ENCODE data around the gene AGA. TPM values are rescaled to one million over a fixed set of nuclear protein-coding genes. Genes with fewer than 3 reads are reported as not detected.

The AGA gene
- total and polyA plus RNA-seq, 10 of the 15 experiments (the other 5 are each of a cell fraction or from before 2014, with no cell fraction given): 17.1 to 37.6 (median 24.5) TPM

- ChIA-PET RAD21 (ENCODE audit: unreplicated experiment) (no interaction called here), CTCF (interaction anchor here (1.5 kb wide), 1 partner anchor 9 kb away, joined by 4 read pairs; no protein-coding TSS in a partner anchor), POLR2A (no interaction called here), SMC1A (ENCODE audit: uncharacterized antibody, unreplicated experiment) (interaction anchor here (0.6 kb wide), 1 partner anchor 253 kb away, joined by 3 read pairs; no protein-coding TSS in a partner anchor)
- H3K27ac ChIP-seq (ENCODE audit: control insufficient read depth, insufficient read depth): no peak overlapping the region
- no peak overlapping the region for H3K9ac ChIP-seq (ENCODE audit: control insufficient read depth, insufficient read depth, low read length)
- BruUV-seq (replicated peaks): no TSS peak
- no peaks in the 10 kb centered on the region for H3K4me1 ChIP-seq (ENCODE audit: control insufficient read depth, insufficient read depth, low read length)
- H3K4me3 ChIP-seq: no peak overlapping the region
- in situ Hi-C loops (cut with MboI): no loop called here
- no peaks in the 10 kb centered on the region for H3K9me3 ChIP-seq (replicated peaks; ENCODE audit: control insufficient read depth, insufficient read depth, low read length)
- FAIRE-seq: no peak
- intact Hi-C loops (cut with micrococcal nuclease; ENCODE audit: unreplicated experiment): no loop called here
- no peaks in the 10 kb centered on the region for H3K36me3 ChIP-seq (ENCODE audit: control insufficient read depth in 2 of 2, insufficient read depth in 2 of 2, low read length in 1 of 2)
- no peak for ATAC-seq
- TF ChIP-seq, protein P1, sequence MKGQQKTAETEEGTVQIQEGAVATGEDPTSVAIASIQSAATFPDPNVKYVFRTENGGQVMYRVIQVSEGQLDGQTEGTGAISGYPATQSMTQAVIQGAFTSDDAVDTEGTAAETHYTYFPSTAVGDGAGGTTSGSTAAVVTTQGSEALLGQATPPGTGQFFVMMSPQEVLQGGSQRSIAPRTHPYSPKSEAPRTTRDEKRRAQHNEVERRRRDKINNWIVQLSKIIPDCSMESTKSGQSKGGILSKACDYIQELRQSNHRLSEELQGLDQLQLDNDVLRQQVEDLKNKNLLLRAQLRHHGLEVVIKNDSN (IDR thresholded peaks at IDR 0.05; ENCODE audit: borderline replicate concordance, extremely low read length, insufficient read depth, low read depth, low read length): no peak
- TF ChIP-seq ATF7 (IDR thresholded peaks at IDR 0.05; ENCODE audit: low read depth): no peak
- TF ChIP-seq, protein P2, sequence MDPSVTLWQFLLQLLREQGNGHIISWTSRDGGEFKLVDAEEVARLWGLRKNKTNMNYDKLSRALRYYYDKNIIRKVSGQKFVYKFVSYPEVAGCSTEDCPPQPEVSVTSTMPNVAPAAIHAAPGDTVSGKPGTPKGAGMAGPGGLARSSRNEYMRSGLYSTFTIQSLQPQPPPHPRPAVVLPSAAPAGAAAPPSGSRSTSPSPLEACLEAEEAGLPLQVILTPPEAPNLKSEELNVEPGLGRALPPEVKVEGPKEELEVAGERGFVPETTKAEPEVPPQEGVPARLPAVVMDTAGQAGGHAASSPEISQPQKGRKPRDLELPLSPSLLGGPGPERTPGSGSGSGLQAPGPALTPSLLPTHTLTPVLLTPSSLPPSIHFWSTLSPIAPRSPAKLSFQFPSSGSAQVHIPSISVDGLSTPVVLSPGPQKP (IDR thresholded peaks at IDR 0.05; ENCODE audit: low read depth, low read length): no peak
- TF ChIP-seq, protein P3, sequence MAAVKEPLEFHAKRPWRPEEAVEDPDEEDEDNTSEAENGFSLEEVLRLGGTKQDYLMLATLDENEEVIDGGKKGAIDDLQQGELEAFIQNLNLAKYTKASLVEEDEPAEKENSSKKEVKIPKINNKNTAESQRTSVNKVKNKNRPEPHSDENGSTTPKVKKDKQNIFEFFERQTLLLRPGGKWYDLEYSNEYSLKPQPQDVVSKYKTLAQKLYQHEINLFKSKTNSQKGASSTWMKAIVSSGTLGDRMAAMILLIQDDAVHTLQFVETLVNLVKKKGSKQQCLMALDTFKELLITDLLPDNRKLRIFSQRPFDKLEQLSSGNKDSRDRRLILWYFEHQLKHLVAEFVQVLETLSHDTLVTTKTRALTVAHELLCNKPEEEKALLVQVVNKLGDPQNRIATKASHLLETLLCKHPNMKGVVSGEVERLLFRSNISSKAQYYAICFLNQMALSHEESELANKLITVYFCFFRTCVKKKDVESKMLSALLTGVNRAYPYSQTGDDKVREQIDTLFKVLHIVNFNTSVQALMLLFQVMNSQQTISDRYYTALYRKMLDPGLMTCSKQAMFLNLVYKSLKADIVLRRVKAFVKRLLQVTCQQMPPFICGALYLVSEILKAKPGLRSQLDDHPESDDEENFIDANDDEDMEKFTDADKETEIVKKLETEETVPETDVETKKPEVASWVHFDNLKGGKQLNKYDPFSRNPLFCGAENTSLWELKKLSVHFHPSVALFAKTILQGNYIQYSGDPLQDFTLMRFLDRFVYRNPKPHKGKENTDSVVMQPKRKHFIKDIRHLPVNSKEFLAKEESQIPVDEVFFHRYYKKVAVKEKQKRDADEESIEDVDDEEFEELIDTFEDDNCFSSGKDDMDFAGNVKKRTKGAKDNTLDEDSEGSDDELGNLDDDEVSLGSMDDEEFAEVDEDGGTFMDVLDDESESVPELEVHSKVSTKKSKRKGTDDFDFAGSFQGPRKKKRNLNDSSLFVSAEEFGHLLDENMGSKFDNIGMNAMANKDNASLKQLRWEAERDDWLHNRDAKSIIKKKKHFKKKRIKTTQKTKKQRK (IDR thresholded peaks at IDR 0.05; ENCODE audit: low read depth, low read length): no peak
- no peak for TF ChIP-seq NFYA (IDR thresholded peaks at IDR 0.05; ENCODE audit: borderline replicate concordance, low read depth, low read length)
- TF ChIP-seq HDGF (IDR thresholded peaks at IDR 0.05): no peak
- no peak for TF ChIP-seq POU2F2 (IDR thresholded peaks at IDR 0.05; ENCODE audit: borderline replicate concordance, low read depth, low read length)
- no peak for TF ChIP-seq MTA2 (IDR thresholded peaks at IDR 0.05; ENCODE audit: low read depth)
- no peak for TF ChIP-seq FOXK2 (IDR thresholded peaks at IDR 0.05)
- no peak for TF ChIP-seq HDAC2 (IDR thresholded peaks at IDR 0.05)
- TF ChIP-seq MEF2B (IDR thresholded peaks at IDR 0.05; ENCODE audit: partially characterized antibody, poor library complexity, severe bottlenecking): no peak
- TF ChIP-seq, protein P4, sequence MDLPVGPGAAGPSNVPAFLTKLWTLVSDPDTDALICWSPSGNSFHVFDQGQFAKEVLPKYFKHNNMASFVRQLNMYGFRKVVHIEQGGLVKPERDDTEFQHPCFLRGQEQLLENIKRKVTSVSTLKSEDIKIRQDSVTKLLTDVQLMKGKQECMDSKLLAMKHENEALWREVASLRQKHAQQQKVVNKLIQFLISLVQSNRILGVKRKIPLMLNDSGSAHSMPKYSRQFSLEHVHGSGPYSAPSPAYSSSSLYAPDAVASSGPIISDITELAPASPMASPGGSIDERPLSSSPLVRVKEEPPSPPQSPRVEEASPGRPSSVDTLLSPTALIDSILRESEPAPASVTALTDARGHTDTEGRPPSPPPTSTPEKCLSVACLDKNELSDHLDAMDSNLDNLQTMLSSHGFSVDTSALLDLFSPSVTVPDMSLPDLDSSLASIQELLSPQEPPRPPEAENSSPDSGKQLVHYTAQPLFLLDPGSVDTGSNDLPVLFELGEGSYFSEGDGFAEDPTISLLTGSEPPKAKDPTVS (IDR thresholded peaks at IDR 0.05; ENCODE audit: low read depth, low read length): no peak
- no peak for TF ChIP-seq TBL1XR1 (IDR thresholded peaks at IDR 0.05; ENCODE audit: low read depth, low read length)
- no peak for TF ChIP-seq ZNF217 (IDR thresholded peaks at IDR 0.05)
- no peaks in the 10 kb centered on the region for H3K79me2 ChIP-seq (ENCODE audit: control insufficient read depth, insufficient read depth, low read length)
- DNase-seq (ENCODE audit: low read depth, low spot score): no peak
- H3K27me3 ChIP-seq (replicated peaks in 1 of 2; ENCODE audit: control insufficient read depth in 2 of 2, insufficient read depth in 2 of 2, low read length in 1 of 2): no peaks in the 10 kb centered on the region
- H3K4me2 ChIP-seq (ENCODE audit: control insufficient read depth, insufficient read depth): no peak overlapping the region
- H2AFZ ChIP-seq (ENCODE audit: control insufficient read depth, low read depth, low read length): no peak overlapping the region
- H4K20me1 ChIP-seq (ENCODE audit: control insufficient read depth, insufficient read depth): no peaks in the 10 kb centered on the region
- WGBS (ENCODE audit: insufficient coverage, insufficient replicate concordance, low lambda C conversion rate, missing lambda C conversion rate): 45% methylated on average over 2 of the region's 2 CpGs
Measured at GRCh38 chr4:177490769-177491168, 48.5 kb upstream of the AGA start.
